Omental fat pad (tissue), 4 donors: ENCODE data around the gene RTL1. TPM values are rescaled to one million over a fixed set of nuclear protein-coding genes. Genes with fewer than 3 reads are reported as not detected.

Source experiments
- ATAC-seq: fragments of 150-250 bp; one replicate; pipeline ENCODE4 v1.9.1; 2016; ENCODE audit warnings: mild to moderate bottlenecking, moderate library complexity; ENCODE audit not compliant: low FRiP score
- DNase-seq: peaks from one replicate; pipeline ENCODE4 v3.0.0-alpha.2; 2019; ENCODE audit warnings: low spot score
- CTCF ChIP-seq, 3 donors: fragments of 450-650 bp; IDR thresholded peaks; one replicate each; pipeline ENCODE4 v1.5.1; 2016 to 2017; ENCODE audit warnings: antibody characterized with exemption in 3 of 3, mild to moderate bottlenecking in 3 of 3, moderate library complexity in 2 of 3
- total RNA-seq, 4 donors: library from RNA; depleted of rRNA; stranded (reverse); fragments of >200 nt; gene quantifications; one replicate each; pipeline ENCODE4 v1.1.0, GENCODE V29; 2016

RTL1 gene
- total RNA-seq, 4 donors from 2014 or later: not detected

- DNase-seq: no peak
- no peak for ATAC-seq
- TF ChIP-seq CTCF (IDR thresholded peaks at IDR 0.05): no peak
Measured at GRCh38 chr14:100841066-100841760, 62.3 kb downstream of the RTL1 start.

GRCh38 chr14:100840286-100841065 lies 63.0 kb downstream of the RTL1 start:
- no peak for TF ChIP-seq CTCF (IDR thresholded peaks at IDR 0.05)
- ATAC-seq (no peak), DNase-seq (no peak)

- ATAC-seq (no peak), DNase-seq (no peak)
- TF ChIP-seq CTCF (IDR thresholded peaks at IDR 0.05): no peak
Measured at GRCh38 chr14:100839681-100840111, 63.8 kb downstream of the RTL1 start.

- DNase-seq (no peak), ATAC-seq (no peak)
- TF ChIP-seq CTCF (IDR thresholded peaks at IDR 0.05): no peak
Measured at GRCh38 chr14:100839315-100839585, 64.3 kb downstream of the RTL1 start.

- DNase-seq (no peak), ATAC-seq (no peak)
Measured at GRCh38 chr14:100838493-100839314, 64.8 kb downstream of the RTL1 start.

GRCh38 chr14:100837805-100838350 lies 65.6 kb downstream of the RTL1 start:
- ATAC-seq (no peak), DNase-seq (no peak)
- no peak for TF ChIP-seq CTCF (IDR thresholded peaks at IDR 0.05)

More at GRCh38 chr14:100838493-100839314, 64.8 kb downstream of the RTL1 start:
- TF ChIP-seq CTCF (IDR thresholded peaks at IDR 0.05): no peak
